K562 (cell line): ENCODE results near the gene NTM. TPM values are rescaled to one million over a fixed set of nuclear protein-coding genes. Genes with fewer than 3 reads are reported as not detected.

Source experiments
- ARHGAP35 ChIP-seq: fragments of 450-650 bp; IDR thresholded peaks from 2 replicates; pipeline ENCODE4 v1.6.1; 2018; ENCODE audit not compliant: partially characterized antibody
- HMG20A ChIP-seq: fragments of 450-650 bp; formaldehyde crosslinking; conservative IDR thresholded peaks from 2 replicates; pipeline ENCODE4 v1.4.0; 2020; ENCODE audit warnings: mild to moderate bottlenecking, mixed read lengths
- NFIC ChIP-seq: fragments of 450-650 bp; IDR thresholded peaks from 2 replicates; pipeline ENCODE4 v1.6.1; 2017; ENCODE audit warnings: mild to moderate bottlenecking, inconsistent platforms
- NR2C1 ChIP-seq, 2 experiments: fragments of 450-650 bp; IDR thresholded peaks; 2 replicates each; pipeline ENCODE4 v1.6.1; 2017; ENCODE audit warnings: mild to moderate bottlenecking in 2 of 2, antibody characterized with exemption in 1 of 2, inconsistent platforms in 1 of 2, missing compliant biosample characterization in 1 of 2, missing genetic modification characterization in 1 of 2
- NR2F6 ChIP-seq: fragments of 450-650 bp; formaldehyde crosslinking; IDR thresholded peaks from 2 replicates; pipeline ENCODE4 v1.4.0; 2020; ENCODE audit warnings: mild to moderate bottlenecking
- RHOXF2B ChIP-seq: fragments of 250-450 bp; sonication (Bioruptor Pico); conservative IDR thresholded peaks from 2 replicates; pipeline ENCODE4 v1.5.1; 2021
- SP1 ChIP-seq: sonication (generic); formaldehyde crosslinking; IDR thresholded peaks from 2 replicates; pipeline ENCODE4 v1.8.1; 2022; ENCODE audit warnings: mild to moderate bottlenecking, missing genetic modification reagents
- TCFL5 ChIP-seq: fragments of 250-450 bp; sonication (Bioruptor Pico); conservative IDR thresholded peaks from 2 replicates; pipeline ENCODE4 v1.6.1; 2021; ENCODE audit warnings: mild to moderate bottlenecking, moderate library complexity, matching md5 sums
- ZNF354B ChIP-seq: fragments of 250-450 bp; sonication (Bioruptor Pico); IDR thresholded peaks from 2 replicates; pipeline ENCODE4 v1.4.0; 2020
- ZNF436 ChIP-seq: fragments of 250-450, 450-650 bp; sonication (Bioruptor Pico); formaldehyde crosslinking; IDR thresholded peaks from 2 replicates; pipeline ENCODE4 v1.7.0; 2020; ENCODE audit warnings: mild to moderate bottlenecking
- polyA plus RNA-seq, 8 experiments: library from polyadenylated mRNA; depleted of rRNA in 4 of 8; stranded (reverse) in 5 of 8; unstranded in 3 of 8; fragments of >200 nt; fragmentation: Nextera tagmentation in 2 of 8; fragmentation: Illumina TruSeq in 1 of 8; extraction: Ambion mirVana in 2 of 8; extraction: Trizol in 1 of 8; gene quantifications; 2 replicates each; pipeline versions ENCODE4 v1.2.1 to v1.2.3, GENCODE V29; 2011 to 2014; ENCODE audit warnings: inconsistent platforms in 1 of 8, missing spikeins in 1 of 8
- total RNA-seq, 7 experiments: library from RNA; depleted of rRNA in 6 of 7; stranded (reverse); fragments of >200 nt in 6 of 7; fragmentation: Illumina TruSeq in 2 of 7; extraction: Trizol in 2 of 7; gene quantifications; 2 replicates each; pipeline versions ENCODE4 v1.2.1 to v1.2.3, GENCODE V29; 2011 to 2021; ENCODE audit warnings: low replicate concordance in 1 of 7
- TF ChIP-seq, protein P1 (sequence below), 2 experiments: fragments of 250-450 bp in 1 of 2; fragments of 450-650 bp in 1 of 2; sonication (Bioruptor Pico) in 1 of 2; IDR thresholded peaks; 2 replicates each; pipeline versions ENCODE4 v1.6.1 to v1.8.0; 2016 to 2021; ENCODE audit warnings: mild to moderate bottlenecking in 2 of 2, moderate library complexity in 2 of 2, missing compliant biosample characterization in 1 of 2, missing genetic modification characterization in 1 of 2
- TF ChIP-seq, protein P2 (sequence below), 3 experiments: fragments of 200-800 bp in 1 of 3; fragments of 250-450 bp in 1 of 3; fragments of 450-650 bp in 1 of 3; sonication (Bioruptor Pico) in 1 of 3; sonication (Bioruptor generic) in 1 of 3; formaldehyde crosslinking in 1 of 3; IDR thresholded peaks; 2 replicates each; pipeline versions ENCODE4 v1.6.1 to v1.8.0; 2016 to 2022; ENCODE audit warnings: mild to moderate bottlenecking in 2 of 3, missing genetic modification characterization in 2 of 3, missing compliant biosample characterization in 1 of 3, moderate library complexity in 1 of 3

The NTM gene
- total and polyA plus RNA-seq, 9 of the 15 experiments (the other 6 are each of a cell fraction or from before 2014, with no cell fraction given), result not detected

DNA sequence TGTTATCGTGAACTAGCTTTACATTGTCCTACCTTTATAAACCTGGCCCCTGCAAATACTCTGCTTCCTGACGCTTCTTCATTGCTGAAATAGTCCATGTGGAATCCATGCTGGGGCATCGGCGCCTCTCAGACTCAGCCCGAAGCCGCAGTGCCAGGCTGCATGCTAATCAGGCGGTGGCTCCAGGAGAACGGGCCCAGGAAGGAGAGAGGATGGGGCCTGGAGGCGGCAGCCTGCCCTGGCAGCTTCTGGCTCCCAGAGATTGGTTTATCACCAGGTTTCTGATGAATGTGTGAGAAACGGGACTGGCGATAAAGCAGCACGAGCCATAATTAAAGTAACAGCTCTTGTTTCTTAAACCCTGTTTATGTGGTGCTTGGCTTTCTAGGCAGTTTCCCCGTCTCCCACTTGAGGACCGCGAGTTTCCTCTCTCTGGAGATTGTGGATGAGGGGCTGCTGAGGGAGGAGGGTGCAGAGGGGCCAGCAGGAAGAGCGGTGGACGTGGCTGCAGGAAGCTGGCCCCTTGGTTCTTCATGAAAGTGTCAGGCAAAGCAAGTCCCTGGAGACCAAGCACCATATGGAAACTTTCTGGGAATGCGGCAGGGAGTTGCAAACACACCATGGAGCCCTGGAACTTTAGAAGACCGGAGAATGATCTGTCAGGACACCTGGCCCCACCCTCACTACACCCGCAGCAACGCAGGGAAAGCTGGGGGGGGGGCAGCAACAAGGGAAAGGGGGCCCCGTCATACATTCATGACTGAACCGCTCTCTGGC, 93.4 kb downstream of the NTM start (continued):
- TF ChIP-seq, protein P1, sequence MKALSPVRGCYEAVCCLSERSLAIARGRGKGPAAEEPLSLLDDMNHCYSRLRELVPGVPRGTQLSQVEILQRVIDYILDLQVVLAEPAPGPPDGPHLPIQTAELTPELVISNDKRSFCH (CRISPR knock-in tag; IDR thresholded peaks at IDR 0.05), result no peak
- TF ChIP-seq, protein P1 (tag; IDR thresholded peaks at IDR 0.05), result no peak
- TF ChIP-seq NR2F6 (no peak), ZNF354B (CRISPR knock-in tag) (no peak), ZNF436 (CRISPR knock-in tag) (no peak), NFIC (no peak), ARHGAP35 (no peak), TCFL5 (CRISPR knock-in tag) (no peak), RHOXF2B (no peak), HMG20A (CRISPR knock-in tag) (no peak), NR2C1 (IDR thresholded peaks at IDR 0.05) (no peak), NR2C1 (tag; IDR thresholded peaks at IDR 0.05) (no peak), SP1 (no peak)
- TF ChIP-seq, protein P2, sequence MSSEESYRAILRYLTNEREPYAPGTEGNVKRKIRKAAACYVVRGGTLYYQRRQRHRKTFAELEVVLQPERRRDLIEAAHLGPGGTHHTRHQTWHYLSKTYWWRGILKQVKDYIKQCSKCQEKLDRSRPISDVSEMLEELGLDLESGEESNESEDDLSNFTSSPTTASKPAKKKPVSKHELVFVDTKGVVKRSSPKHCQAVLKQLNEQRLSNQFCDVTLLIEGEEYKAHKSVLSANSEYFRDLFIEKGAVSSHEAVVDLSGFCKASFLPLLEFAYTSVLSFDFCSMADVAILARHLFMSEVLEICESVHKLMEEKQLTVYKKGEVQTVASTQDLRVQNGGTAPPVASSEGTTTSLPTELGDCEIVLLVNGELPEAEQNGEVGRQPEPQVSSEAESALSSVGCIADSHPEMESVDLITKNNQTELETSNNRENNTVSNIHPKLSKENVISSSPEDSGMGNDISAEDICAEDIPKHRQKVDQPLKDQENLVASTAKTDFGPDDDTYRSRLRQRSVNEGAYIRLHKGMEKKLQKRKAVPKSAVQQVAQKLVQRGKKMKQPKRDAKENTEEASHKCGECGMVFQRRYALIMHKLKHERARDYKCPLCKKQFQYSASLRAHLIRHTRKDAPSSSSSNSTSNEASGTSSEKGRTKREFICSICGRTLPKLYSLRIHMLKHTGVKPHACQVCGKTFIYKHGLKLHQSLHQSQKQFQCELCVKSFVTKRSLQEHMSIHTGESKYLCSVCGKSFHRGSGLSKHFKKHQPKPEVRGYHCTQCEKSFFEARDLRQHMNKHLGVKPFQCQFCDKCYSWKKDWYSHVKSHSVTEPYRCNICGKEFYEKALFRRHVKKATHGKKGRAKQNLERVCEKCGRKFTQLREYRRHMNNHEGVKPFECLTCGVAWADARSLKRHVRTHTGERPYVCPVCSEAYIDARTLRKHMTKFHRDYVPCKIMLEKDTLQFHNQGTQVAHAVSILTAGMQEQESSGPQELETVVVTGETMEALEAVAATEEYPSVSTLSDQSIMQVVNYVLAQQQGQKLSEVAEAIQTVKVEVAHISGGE (CRISPR knock-in tag; IDR thresholded peaks at IDR 0.05), result no peak
